Measurements from ENCODE around the gene DTHD1.

DNA sequence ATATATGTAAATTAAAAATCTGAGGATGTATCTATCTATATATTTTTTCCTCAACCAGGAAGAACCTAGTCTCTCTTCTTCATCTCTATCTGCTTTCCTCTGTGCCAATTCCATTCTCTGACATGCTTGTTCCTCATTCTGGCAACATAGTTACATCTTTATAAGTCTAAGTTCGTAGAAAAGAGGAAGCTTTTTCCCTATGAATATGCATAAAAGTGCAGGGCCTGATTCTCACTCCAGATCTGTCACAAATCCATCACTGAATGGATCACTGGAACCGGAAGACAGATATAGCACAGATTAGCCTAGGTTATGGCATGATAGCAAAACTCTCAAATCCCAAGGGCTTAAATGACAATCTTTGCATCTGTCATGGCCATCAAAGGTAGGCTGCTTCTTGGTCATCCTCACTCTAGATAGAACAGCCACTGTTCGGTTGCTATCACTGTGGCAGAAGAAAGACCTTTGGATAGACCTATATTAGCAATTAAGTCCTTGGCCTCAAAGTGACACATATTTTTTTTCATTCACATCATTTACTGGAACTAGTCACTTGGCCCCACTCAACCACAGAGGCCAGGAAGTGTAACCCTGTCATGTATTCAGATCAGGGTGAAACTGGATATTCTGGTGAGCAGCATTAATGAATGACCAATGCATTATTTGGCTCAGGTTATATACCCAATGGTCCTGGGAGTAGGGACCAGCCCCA is 22.2 kb downstream of the DTHD1 start:
- TF ChIP-seq EZH2phosphoT487 (IDR thresholded peaks at IDR 0.05; ENCODE audit: insufficient read depth, low read depth), result no peak
- TF ChIP-seq EZH2 (IDR thresholded peaks at IDR 0.05; ENCODE audit: insufficient read depth, poor library complexity, severe bottlenecking), result no peak
